Neural progenitor cell (in vitro differentiated cells): ENCODE data around the gene PTH2. TPM values are rescaled to one million over a fixed set of nuclear protein-coding genes. Genes with fewer than 3 reads are reported as not detected.

Experiments
- DNase-seq: peaks from one replicate; pipeline ENCODE4 v3.0.0-alpha.2; 2016; ENCODE audit warnings: low spot score
- H2AFZ ChIP-seq: fragments of 200-600 bp; sonication (generic); replicated peaks from 2 replicates; pipeline ENCODE4 v1.6.1; 2016; ENCODE audit warnings: antibody characterized with exemption
- H3F3A ChIP-seq: fragments of 200-600 bp; sonication (generic); 2 replicates; pipeline ENCODE4 v1.6.1; 2016; ENCODE audit warnings: antibody characterized with exemption, low read depth
- H3K27ac ChIP-seq: fragments of 200-600 bp; sonication (generic); 2 replicates; pipeline ENCODE4 v1.5.1; 2016; ENCODE audit warnings: mild to moderate bottlenecking
- H3K27me3 ChIP-seq: fragments of 200-600 bp; sonication (generic); 2 replicates; pipeline ENCODE4 v1.6.1; 2016; ENCODE audit warnings: mild to moderate bottlenecking, moderate library complexity
- H3K36me3 ChIP-seq: fragments of 200-600 bp; sonication (generic); 2 replicates; pipeline ENCODE4 v1.5.1; 2016
- H3K4me1 ChIP-seq: fragments of 200-600 bp; sonication (generic); 2 replicates; pipeline ENCODE4 v1.6.1; 2016; ENCODE audit warnings: mixed run types
- H3K4me2 ChIP-seq: fragments of 200-600 bp; sonication (generic); 2 replicates; pipeline ENCODE4 v1.6.1; 2016
- H3K4me3 ChIP-seq: fragments of 200-600 bp; sonication (generic); 2 replicates; pipeline ENCODE4 v1.5.1; 2016
- H3K79me2 ChIP-seq: fragments of 200-600 bp; sonication (generic); 2 replicates; pipeline ENCODE4 v1.6.1; 2016; ENCODE audit warnings: low read depth
- H3K9ac ChIP-seq: fragments of 200-600 bp; sonication (generic); 2 replicates; pipeline ENCODE4 v1.6.1; 2016
- H3K9me3 ChIP-seq: fragments of 200-600 bp; sonication (generic); 2 replicates; pipeline ENCODE4 v1.5.1; 2016; ENCODE audit warnings: low read depth
- H4K20me1 ChIP-seq: fragments of 200-600 bp; sonication (generic); 2 replicates; pipeline ENCODE4 v1.6.1; 2016; ENCODE audit warnings: low read depth
- H3K27ac Mint-ChIP-seq: 3 replicates; pipeline ENCODE4 v1.8.0; 2021; ENCODE audit warnings: mixed read lengths
- H3K27me3 Mint-ChIP-seq: 2 replicates; pipeline ENCODE4 v1.8.0; 2022; ENCODE audit warnings: low read depth, mild to moderate bottlenecking, inconsistent platforms, moderate library complexity, mixed read lengths; ENCODE audit not compliant: insufficient read depth
- H3K36me3 Mint-ChIP-seq: 3 replicates; pipeline ENCODE4 v1.8.0; 2021; ENCODE audit warnings: mixed read lengths
- H3K4me1 Mint-ChIP-seq: 3 replicates; pipeline ENCODE4 v1.8.0; 2021; ENCODE audit warnings: mixed read lengths
- H3K4me3 Mint-ChIP-seq: 3 replicates; pipeline ENCODE4 v1.8.0; 2021; ENCODE audit warnings: mild to moderate bottlenecking, moderate library complexity, mixed read lengths
- H3K9me3 Mint-ChIP-seq: 3 replicates; pipeline ENCODE4 v1.8.0; 2020; ENCODE audit warnings: mixed read lengths
- CTCF ChIP-seq: fragments of 200-600 bp; sonication (generic); IDR thresholded peaks from 2 replicates; pipeline ENCODE4 v1.5.1; 2017; ENCODE audit warnings: antibody characterized with exemption, mild to moderate bottlenecking
- EZH2 ChIP-seq: fragments of 200-600 bp; sonication (generic); IDR thresholded peaks from 2 replicates; pipeline ENCODE4 v1.6.1; 2017; ENCODE audit warnings: antibody characterized with exemption, mild to moderate bottlenecking, moderate library complexity
- EZH2phosphoT487 ChIP-seq: fragments of 200-600 bp; sonication (generic); IDR thresholded peaks from 2 replicates; pipeline ENCODE4 v1.6.1; 2017; ENCODE audit warnings: antibody characterized with exemption
- total RNA-seq: library from RNA; depleted of rRNA; stranded (reverse); fragments of >200 nt; gene quantifications from 2 replicates; pipeline ENCODE4 v1.2.3, GENCODE V29; 2015; ENCODE audit warnings: low replicate concordance

PTH2 gene
- total RNA-seq, 1 donor from 2014 or later: not detected

GRCh38 chr19:49387936-49388372, 35.3 kb downstream of the PTH2 start, which contains the start of gene KASH5:
TSS of gene KASH5 (plus strand) at chr19:49388249. CDS start at chr19:49390884, 2,635 bp downstream.
- Mint-ChIP-seq H3K4me1 (peaks cover 4% of the 10 kb centered on the region), H3K9me3 (peaks cover 10% of the 10 kb centered on the region), H3K27ac (peak within 1 kb of the TSS; percentile 43), H3K36me3 (peaks cover 2% of the 10 kb centered on the region), H3K27me3 (peaks cover 14% of the 10 kb centered on the region), H3K4me3 (peak within 1 kb of the TSS; percentile 27)
- Histone ChIP-seq H3K27me3 (no peaks in the 10 kb centered on the region), H3K27ac (no peak within 1 kb of the TSS), H3K9me3 (no peaks in the 10 kb centered on the region), H3K4me1 (no peaks in the 10 kb centered on the region), H3K36me3 (no peaks in the 10 kb centered on the region), H4K20me1 (no peaks in the 10 kb centered on the region), H3K4me2 (no peak within 1 kb of the TSS), H3K9ac (no peak within 1 kb of the TSS), H2AFZ (no peak within 1 kb of the TSS), H3F3A (peaks cover 16% of the 10 kb centered on the region), H3K4me3 (no peak within 1 kb of the TSS), H3K79me2 (no peaks in the 10 kb centered on the region)
- DNase-seq: no peak
- no peak for TF ChIP-seq EZH2
- TF ChIP-seq CTCF: no peak
- no peak for TF ChIP-seq EZH2phosphoT487

GRCh38 chr19:49383599-49383998, 39.6 kb downstream of the PTH2 start:
- Histone ChIP-seq H3K4me3 (no peak overlapping the region), H3K36me3 (no peaks in the 10 kb centered on the region), H3K27ac (no peak overlapping the region), H2AFZ (no peak overlapping the region), H3K9ac (no peak overlapping the region), H4K20me1 (no peaks in the 10 kb centered on the region), H3K4me2 (no peak overlapping the region), H3K79me2 (no peaks in the 10 kb centered on the region), H3F3A (no peaks in the 10 kb centered on the region), H3K4me1 (no peaks in the 10 kb centered on the region), H3K9me3 (peaks cover 3% of the 10 kb centered on the region), H3K27me3 (no peaks in the 10 kb centered on the region)
- H3K27ac Mint-ChIP-seq: no peak overlapping the region
- H3K9me3 Mint-ChIP-seq: peaks cover 24% of the 10 kb centered on the region
- peaks cover 2% of the 10 kb centered on the region for H3K36me3 Mint-ChIP-seq
- H3K27me3 Mint-ChIP-seq: peaks cover 14% of the 10 kb centered on the region
- no peak for DNase-seq
- no peaks in the 10 kb centered on the region for H3K4me1 Mint-ChIP-seq
- H3K4me3 Mint-ChIP-seq: no peak overlapping the region
- no peak for TF ChIP-seq CTCF
- TF ChIP-seq EZH2phosphoT487: no peak
- TF ChIP-seq EZH2: no peak

GRCh38 chr19:49382639-49383038, 40.6 kb downstream of the PTH2 start:
- H3K9me3 ChIP-seq: peaks cover 3% of the 10 kb centered on the region
- no peaks in the 10 kb centered on the region for H4K20me1 ChIP-seq
- H3K4me1 ChIP-seq: no peaks in the 10 kb centered on the region
- H3F3A ChIP-seq: no peaks in the 10 kb centered on the region
- H3K36me3 ChIP-seq: no peaks in the 10 kb centered on the region
- no peak overlapping the region for H3K27ac ChIP-seq
- Mint-ChIP-seq H3K27ac (no peak overlapping the region), H3K4me1 (no peaks in the 10 kb centered on the region), H3K4me3 (no peak overlapping the region), H3K27me3 (peaks cover 13% of the 10 kb centered on the region), H3K36me3 (peaks cover 2% of the 10 kb centered on the region), H3K9me3 (peaks cover 24% of the 10 kb centered on the region)
- H3K9ac ChIP-seq: no peak overlapping the region
- no peak overlapping the region for H3K4me2 ChIP-seq
- H3K79me2 ChIP-seq: no peaks in the 10 kb centered on the region
- DNase-seq: no peak
- no peaks in the 10 kb centered on the region for H3K27me3 ChIP-seq
- no peak for TF ChIP-seq CTCF
- no peak for TF ChIP-seq EZH2
- no peak for TF ChIP-seq EZH2phosphoT487
- H3K4me3 ChIP-seq: no peak overlapping the region
- no peak overlapping the region for H2AFZ ChIP-seq
